RPMI7951 (cell line): ENCODE results near the gene RAB10. TPM values are rescaled to one million over a fixed set of nuclear protein-coding genes. Genes with fewer than 3 reads are reported as not detected.
"Not testable (repeated sequence)": the region's sequence is repeated elsewhere in the genome, so short reads cannot be mapped to it uniquely, and the experiment has no call there.

Source experiments
- DNase-seq: peaks from one replicate; pipeline ENCODE4 v3.0.0-alpha.2; 2012; ENCODE audit warnings: low read depth
- total RNA-seq: library from RNA; depleted of rRNA; stranded (reverse); fragments of >200 nt; shearing (Covaris generic); gene quantifications from 2 replicates; pipeline ENCODE4 v1.2.3, GENCODE V29; 2014; rRNA removed

RAB10 gene
- 120 and 138 TPM in 2 replicates for total RNA-seq

- DNase-seq = peak; percentile 99
These were observed at the start of gene RAB10 for GRCh38 chr2:26033818-26034636. Gene RAB10, plus strand, starts transcription at chr2:26034084. Its CDS starts 525 bp downstream, at chr2:26034609.

GRCh38 chr2:25988134-25988533 is 45.8 kb upstream of the RAB10 start:
- no peak for DNase-seq

GRCh38 chr2:25989154-25989553 is 44.7 kb upstream of the RAB10 start:
- DNase-seq = peak; percentile 28

GRCh38 chr2:25991965-25992364 is 41.9 kb upstream of the RAB10 start:
- DNase-seq = no peak

- DNase-seq = no peak
These were observed 41.3 kb upstream of the RAB10 start for GRCh38 chr2:25992556-25992955.

- DNase-seq = no peak
These were observed 40.8 kb upstream of the RAB10 start for GRCh38 chr2:25993049-25993448.

- no peak for DNase-seq
These were observed 39.4 kb upstream of the RAB10 start for GRCh38 chr2:25994509-25994908.

GRCh38 chr2:25996844-25997243 is 37.0 kb upstream of the RAB10 start:
- no peak for DNase-seq

- not testable (repeated sequence) for DNase-seq
These were observed 35.0 kb upstream of the RAB10 start for GRCh38 chr2:25998816-25999383.

GRCh38 chr2:25999406-25999805 is 34.5 kb upstream of the RAB10 start:
- not testable (repeated sequence) for DNase-seq

- no peak for DNase-seq
These were observed 33.3 kb upstream of the RAB10 start for GRCh38 chr2:26000561-26001082.

GRCh38 chr2:26001743-26002351 is 32.0 kb upstream of the RAB10 start:
- DNase-seq = peak; percentile 38

GRCh38 chr2:26002632-26003310 is 31.1 kb upstream of the RAB10 start:
- DNase-seq = no peak

- DNase-seq = no peak
These were observed 25.8 kb upstream of the RAB10 start for GRCh38 chr2:26008095-26008494.

- peak; percentile 40 for DNase-seq
These were observed 24.9 kb upstream of the RAB10 start for GRCh38 chr2:26008851-26009566.

- DNase-seq = no peak
These were observed 24.3 kb upstream of the RAB10 start for GRCh38 chr2:26009567-26009963.

- DNase-seq = no peak
These were observed 22.9 kb upstream of the RAB10 start for GRCh38 chr2:26010943-26011342.

GRCh38 chr2:26011609-26011989 is 22.3 kb upstream of the RAB10 start:
- DNase-seq = no peak

GRCh38 chr2:26011990-26012856 is 21.7 kb upstream of the RAB10 start:
- DNase-seq = peak; percentile 65

GRCh38 chr2:26013668-26014067 is 20.2 kb upstream of the RAB10 start:
- DNase-seq = no peak
